Stomach (tissue), 4 donors: ENCODE data around the gene PLSCR3.

Experiments
- POLR2A ChIP-seq, 4 donors: fragments of 450-650 bp; IDR thresholded peaks; one replicate each; pipeline ENCODE4 v1.6.1; 2016; ENCODE audit warnings: antibody characterized with exemption in 4 of 4, control low read depth in 2 of 4, mild to moderate bottlenecking in 1 of 4, moderate library complexity in 1 of 4
- TF ChIP-seq, protein P1 (sequence below), 7 experiments: fragments of 450-650 bp in 4 of 7; fragments of 200-600 bp in 3 of 7; sonication (generic) in 3 of 7; IDR thresholded peaks; one replicate each; pipeline ENCODE4 v1.5.1; 2016 to 2019; ENCODE audit warnings: antibody characterized with exemption in 7 of 7, control low read depth in 2 of 7, mild to moderate bottlenecking in 1 of 7

DNA sequence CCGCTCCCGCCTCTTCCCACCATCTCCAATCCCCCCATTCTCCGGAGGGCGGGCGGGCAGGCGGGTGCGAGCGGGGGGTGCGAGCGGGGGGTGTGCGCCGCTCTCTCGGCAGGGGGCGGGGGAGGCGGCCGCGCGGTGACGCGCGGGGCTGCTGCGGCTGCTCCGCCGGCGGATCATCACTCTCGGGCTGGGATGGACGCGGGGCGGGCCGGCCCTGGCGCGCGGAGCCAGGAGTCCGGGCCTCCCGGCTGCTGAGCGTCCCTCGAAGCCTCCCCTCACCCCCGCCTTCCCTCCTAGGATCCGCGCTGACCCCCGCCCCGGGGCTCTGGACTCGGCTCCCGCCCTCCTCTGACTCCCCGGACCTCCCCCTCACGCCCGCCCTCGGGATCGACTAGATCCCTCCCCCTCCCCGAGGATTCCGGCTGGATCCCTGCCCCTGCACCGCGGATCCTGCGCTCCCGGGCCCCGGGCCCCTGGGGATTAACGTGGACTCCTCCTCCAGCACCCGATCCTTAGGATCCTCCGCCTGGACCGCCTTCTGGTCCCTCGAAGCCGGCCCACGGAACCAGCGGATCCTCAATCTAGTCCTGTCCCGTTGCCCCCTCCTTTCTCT lies 10.5 kb upstream of the PLSCR3 start:
- TF ChIP-seq, protein P1, sequence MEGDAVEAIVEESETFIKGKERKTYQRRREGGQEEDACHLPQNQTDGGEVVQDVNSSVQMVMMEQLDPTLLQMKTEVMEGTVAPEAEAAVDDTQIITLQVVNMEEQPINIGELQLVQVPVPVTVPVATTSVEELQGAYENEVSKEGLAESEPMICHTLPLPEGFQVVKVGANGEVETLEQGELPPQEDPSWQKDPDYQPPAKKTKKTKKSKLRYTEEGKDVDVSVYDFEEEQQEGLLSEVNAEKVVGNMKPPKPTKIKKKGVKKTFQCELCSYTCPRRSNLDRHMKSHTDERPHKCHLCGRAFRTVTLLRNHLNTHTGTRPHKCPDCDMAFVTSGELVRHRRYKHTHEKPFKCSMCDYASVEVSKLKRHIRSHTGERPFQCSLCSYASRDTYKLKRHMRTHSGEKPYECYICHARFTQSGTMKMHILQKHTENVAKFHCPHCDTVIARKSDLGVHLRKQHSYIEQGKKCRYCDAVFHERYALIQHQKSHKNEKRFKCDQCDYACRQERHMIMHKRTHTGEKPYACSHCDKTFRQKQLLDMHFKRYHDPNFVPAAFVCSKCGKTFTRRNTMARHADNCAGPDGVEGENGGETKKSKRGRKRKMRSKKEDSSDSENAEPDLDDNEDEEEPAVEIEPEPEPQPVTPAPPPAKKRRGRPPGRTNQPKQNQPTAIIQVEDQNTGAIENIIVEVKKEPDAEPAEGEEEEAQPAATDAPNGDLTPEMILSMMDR (IDR thresholded peaks at IDR 0.05), result no peak
- no peak for TF ChIP-seq POLR2A (IDR thresholded peaks at IDR 0.05)
